DMS79 (cell line): ENCODE data around the gene ZFPL1.

ENCODE experiments used
- DNase-seq: peaks from one replicate; lab custom pipeline; 2025; lab: John Stamatoyannopoulos, UW

ZFPL1 gene

DNA sequence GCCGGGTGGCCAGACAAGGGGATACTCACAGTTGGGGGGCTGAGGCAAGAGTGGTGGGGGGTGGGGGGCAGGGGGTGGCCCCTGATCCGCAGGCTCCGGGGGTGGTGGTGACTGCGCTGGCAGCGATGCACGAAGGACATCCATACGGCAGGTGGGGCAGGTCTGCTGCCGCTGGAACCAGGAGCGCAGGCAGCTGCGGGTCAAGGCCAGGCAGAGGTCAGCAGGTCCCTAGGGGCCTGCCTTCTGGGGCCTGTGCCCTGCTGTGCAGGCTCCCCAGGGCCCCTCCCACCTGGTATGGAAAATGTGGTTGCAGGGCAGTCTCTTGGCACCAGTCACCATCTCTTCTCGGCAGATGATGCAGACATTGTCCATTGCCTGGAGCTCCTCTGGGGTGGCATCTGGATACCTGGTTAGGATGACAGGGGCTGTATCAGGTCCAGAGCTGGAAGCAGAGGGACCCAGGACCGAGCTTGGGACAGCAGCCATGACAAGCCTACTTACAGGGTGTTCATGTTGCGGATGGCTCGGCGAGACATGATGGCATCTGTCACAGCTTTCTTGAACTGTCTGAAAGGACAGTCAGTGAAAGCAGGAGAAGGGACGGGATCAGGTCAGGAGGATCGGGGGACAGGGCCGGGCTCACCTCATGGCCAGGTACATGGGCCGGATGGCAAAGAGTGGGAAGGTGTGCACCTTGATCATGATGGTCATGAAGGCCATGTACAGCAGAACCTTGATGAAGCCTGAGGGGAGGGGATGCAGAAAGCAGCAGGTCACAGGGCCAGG is 46.8 kb downstream of the ZFPL1 start:
- no peak for DNase-seq

DNA sequence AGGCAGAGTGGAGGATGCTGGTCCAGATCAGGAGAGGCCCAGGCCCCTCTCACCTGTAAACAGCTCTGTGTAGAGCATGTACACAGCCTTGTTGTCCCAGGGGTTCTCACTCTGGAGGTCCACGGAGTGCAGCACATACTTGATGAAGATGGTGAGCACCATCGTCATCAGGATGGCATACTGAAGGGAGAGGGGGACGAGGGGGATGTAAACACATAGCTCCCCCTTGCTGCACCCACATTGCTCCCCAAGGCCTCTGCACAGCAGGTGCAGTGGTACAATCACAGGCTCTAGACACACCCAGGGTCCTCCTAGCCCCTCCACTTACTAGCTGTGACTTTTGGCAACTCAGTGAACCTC is 47.4 kb downstream of the ZFPL1 start:
- no peak for DNase-seq

GRCh38 chr11:65131895-65132237 is 47.8 kb downstream of the ZFPL1 start:
- DNase-seq: no peak

GRCh38 chr11:65132238-65132987 is 48.4 kb downstream of the ZFPL1 start:
- DNase-seq: no peak

- peak; percentile 12 for DNase-seq
Measured at GRCh38 chr11:65132988-65133700, 49.1 kb downstream of the ZFPL1 start.

GRCh38 chr11:65133724-65134123 is 49.7 kb downstream of the ZFPL1 start:
- DNase-seq: no peak

GRCh38 chr11:65134240-65134951 is 50.4 kb downstream of the ZFPL1 start, which contains the start of gene SYVN1:
TSS of gene SYVN1 (minus strand) at chr11:65134519. CDS start at chr11:65133601, 918 bp downstream.
- peak; percentile 75 for DNase-seq

DNA sequence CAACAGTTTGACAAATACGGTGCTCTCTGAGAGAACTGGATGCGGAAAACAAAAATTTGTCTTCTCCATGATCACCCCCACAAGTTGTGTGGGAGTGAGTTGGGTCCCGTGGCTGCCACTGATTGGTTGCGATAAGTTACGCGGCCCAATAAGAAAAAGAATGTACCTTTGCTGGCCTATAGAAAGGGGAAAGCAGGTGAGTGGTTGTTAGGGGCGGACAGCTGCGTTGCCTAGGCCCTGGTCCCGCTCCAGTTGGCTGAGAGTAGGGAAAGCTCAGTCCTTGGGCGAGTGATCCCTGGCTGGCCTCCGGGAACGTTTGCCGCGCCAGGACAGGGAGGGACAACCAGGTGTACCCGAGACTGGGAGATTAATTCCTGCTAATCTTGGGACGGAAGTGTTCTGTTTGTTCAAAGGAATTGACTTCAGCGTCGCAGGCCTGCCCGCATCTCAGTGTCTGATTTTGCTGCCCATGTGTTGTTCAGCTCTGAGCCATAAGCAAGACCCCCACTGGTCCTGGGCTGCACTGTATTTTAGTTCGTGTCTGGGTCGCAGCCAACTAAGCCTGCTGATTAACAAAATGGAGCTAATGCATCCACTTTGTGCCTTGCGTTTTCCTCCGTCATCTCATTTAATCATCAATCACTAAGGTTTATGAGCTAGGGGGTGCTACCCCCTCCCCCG is 51.1 kb downstream of the ZFPL1 start:
- peak; percentile 98 for DNase-seq

- DNase-seq: no peak
Measured at GRCh38 chr11:65135633-65136145, 51.7 kb downstream of the ZFPL1 start.

DNA sequence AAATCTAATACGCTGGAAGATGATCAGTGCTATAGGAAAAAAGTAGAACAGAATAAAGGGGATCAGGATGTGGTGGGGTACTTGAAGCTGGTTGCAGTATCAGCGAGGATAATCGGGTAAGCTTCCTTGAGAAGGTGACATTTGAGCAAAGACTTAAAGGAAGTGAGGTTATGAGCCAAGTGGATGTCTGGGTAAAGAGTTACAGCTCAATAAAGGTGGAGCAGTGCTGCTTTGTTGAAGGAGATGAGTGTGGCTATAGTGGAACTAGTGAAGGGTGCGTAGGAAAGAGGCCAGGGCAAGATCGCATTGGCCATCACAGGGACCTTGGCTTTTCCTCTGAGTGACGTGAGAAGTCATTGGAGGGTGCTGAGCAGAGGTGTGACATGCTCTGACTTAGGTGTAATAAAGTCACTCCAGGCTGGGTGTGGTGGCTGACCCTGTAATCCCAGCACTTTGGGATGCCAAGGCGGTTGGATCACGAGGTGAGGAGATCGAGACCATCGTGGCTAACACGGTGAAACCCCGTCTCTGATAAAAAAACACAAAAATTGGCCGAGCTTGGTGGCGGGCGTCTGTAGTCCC is 52.6 kb downstream of the ZFPL1 start:
- DNase-seq: no peak
